B cell (primary cell): ENCODE results near the gene TPH2.

ENCODE experiments used
- CTCF ChIP-seq: fragments of 200-600 bp; IDR thresholded peaks from one replicate; pipeline ENCODE4 v1.8.0; 2022; ENCODE audit warnings: antibody characterized with exemption, mild to moderate bottlenecking
- EZH2 ChIP-seq: IDR thresholded peaks from 2 replicates; pipeline ENCODE4 v1.6.1; 2012; ENCODE audit warnings: borderline replicate concordance, low read depth, mild to moderate bottlenecking, moderate library complexity, low read length; ENCODE audit not compliant: insufficient read depth, poor library complexity, severe bottlenecking

GRCh38 chr12:72017054-72017651 lies 78.5 kb downstream of the TPH2 start:
- TF ChIP-seq CTCF (peak; percentile 84), EZH2 (no peak)
